HepG2 (cell line): Measurements from ENCODE around the gene CAPG. TPM values are rescaled to one million over a fixed set of nuclear protein-coding genes. Genes with fewer than 3 reads are reported as not detected.
A peak's percentile ranks its signal among the peaks of the same experiment; 100 is the strongest.

ENCODE experiments used
- FOXP1 ChIP-seq, 2 experiments: fragments of 450-650 bp in 1 of 2; IDR thresholded peaks; 2 replicates each; pipeline ENCODE4 v1.6.1; 2017 to 2018; ENCODE audit warnings: antibody characterized with exemption in 1 of 2
- HOXA9 ChIP-seq: sonication (generic); formaldehyde crosslinking; IDR thresholded peaks from 2 replicates; pipeline ENCODE4 v1.8.1; 2022; ENCODE audit warnings: missing genetic modification reagents, mild to moderate bottlenecking, moderate library complexity, borderline replicate concordance
- MAF1 ChIP-seq: sonication (generic); formaldehyde crosslinking; IDR thresholded peaks from 2 replicates; pipeline ENCODE4 v1.5.0; 2020; ENCODE audit warnings: missing genetic modification reagents, borderline replicate concordance
- MLLT10 ChIP-seq: sonication (generic); formaldehyde crosslinking; IDR thresholded peaks from 2 replicates; pipeline ENCODE4 v1.4.0; 2020; ENCODE audit warnings: missing genetic modification reagents
- RXRB ChIP-seq: IDR thresholded peaks from 2 replicates; pipeline ENCODE4 v1.6.1; 2016; ENCODE audit warnings: borderline replicate concordance, missing genetic modification reagents, missing compliant biosample characterization
- SMARCC2 ChIP-seq: fragments of 450-650 bp; IDR thresholded peaks from 2 replicates; pipeline ENCODE4 v1.6.1; 2017; ENCODE audit warnings: antibody characterized with exemption, mild to moderate bottlenecking
- TAF15 ChIP-seq: fragments of 200-400 bp; formaldehyde crosslinking; IDR thresholded peaks from one replicate; pipeline ENCODE4 v1.6.1; 2018; ENCODE audit warnings: mild to moderate bottlenecking, low read depth, low read length; ENCODE audit not compliant: poor library complexity, severe bottlenecking
- TOPORS ChIP-seq: sonication (generic); formaldehyde crosslinking; IDR thresholded peaks from 2 replicates; pipeline ENCODE4 v1.8.0; 2023; ENCODE audit warnings: mild to moderate bottlenecking, missing genetic modification reagents
- ZFAT ChIP-seq: sonication (generic); formaldehyde crosslinking; conservative IDR thresholded peaks from 2 replicates; pipeline ENCODE4 v1.8.1; 2023; ENCODE audit warnings: missing genetic modification reagents, inconsistent platforms
- ZFP41 ChIP-seq: sonication (generic); formaldehyde crosslinking; IDR thresholded peaks from 2 replicates; pipeline ENCODE4 v1.4.0; 2020; ENCODE audit warnings: mild to moderate bottlenecking, missing genetic modification reagents, borderline replicate concordance
- ZNF12 ChIP-seq: sonication (generic); formaldehyde crosslinking; IDR thresholded peaks from 2 replicates; pipeline ENCODE4 v1.5.0; 2020; ENCODE audit warnings: missing genetic modification reagents
- ZNF230 ChIP-seq: sonication (generic); formaldehyde crosslinking; IDR thresholded peaks from 2 replicates; pipeline ENCODE4 v1.4.0; 2020; ENCODE audit warnings: mild to moderate bottlenecking, missing genetic modification reagents
- ZNF703 ChIP-seq: sonication (generic); formaldehyde crosslinking; IDR thresholded peaks from 2 replicates; pipeline ENCODE4 v1.5.1; 2020; ENCODE audit warnings: missing genetic modification reagents, mild to moderate bottlenecking, moderate library complexity, borderline replicate concordance
- ZNF776 ChIP-seq: sonication (generic); formaldehyde crosslinking; IDR thresholded peaks from 2 replicates; pipeline ENCODE4 v1.4.0; 2020; ENCODE audit warnings: mild to moderate bottlenecking, missing genetic modification reagents
- polyA plus RNA-seq, 8 experiments: library from polyadenylated mRNA; depleted of rRNA in 3 of 8; stranded (reverse) in 7 of 8; unstranded in 1 of 8; fragments of >200 nt; fragmentation: Illumina TruSeq in 4 of 8; extraction: Trizol in 4 of 8; gene quantifications; 2 replicates each; pipeline versions ENCODE4 v1.2.1 to v1.2.3, GENCODE V29; 2011 to 2016; ENCODE audit warnings: low read depth in 4 of 8, missing spikeins in 1 of 8, mixed read lengths in 1 of 8; ENCODE audit not compliant: insufficient read depth in 1 of 8
- total RNA-seq, 5 experiments: library from RNA; depleted of rRNA; stranded (reverse); fragments of >200 nt; fragmentation: Illumina TruSeq; extraction: Trizol; gene quantifications; 2 replicates each; pipeline ENCODE4 v1.2.3, GENCODE V29; 2016; ENCODE audit warnings: low read depth in 1 of 5
- TF ChIP-seq, protein P1 (sequence below): IDR thresholded peaks from 2 replicates; pipeline ENCODE4 v1.6.1; 2018; ENCODE audit warnings: missing genetic modification reagents
- TF ChIP-seq, protein P2 (sequence below): sonication (generic); formaldehyde crosslinking; conservative IDR thresholded peaks from 2 replicates; pipeline ENCODE4 v1.4.0; 2020; ENCODE audit warnings: missing genetic modification reagents
- TF ChIP-seq, protein P3 (sequence below): sonication (generic); formaldehyde crosslinking; IDR thresholded peaks from 2 replicates; pipeline ENCODE4 v1.5.0; 2020; ENCODE audit warnings: mild to moderate bottlenecking, missing genetic modification reagents
- TF ChIP-seq, protein P4 (sequence below): conservative IDR thresholded peaks from 2 replicates; pipeline ENCODE4 v1.6.1; 2018; ENCODE audit warnings: missing genetic modification reagents
- TF ChIP-seq, protein P5 (sequence below): sonication (generic); formaldehyde crosslinking; IDR thresholded peaks from 2 replicates; pipeline ENCODE4 v1.4.0; 2020; ENCODE audit warnings: missing genetic modification reagents

Gene CAPG
- total and polyA plus RNA-seq, 2 of the 13 experiments (the other 11 are each of a cell fraction or from before 2014, with no cell fraction given), result 12.7 to 18.2 TPM

DNA sequence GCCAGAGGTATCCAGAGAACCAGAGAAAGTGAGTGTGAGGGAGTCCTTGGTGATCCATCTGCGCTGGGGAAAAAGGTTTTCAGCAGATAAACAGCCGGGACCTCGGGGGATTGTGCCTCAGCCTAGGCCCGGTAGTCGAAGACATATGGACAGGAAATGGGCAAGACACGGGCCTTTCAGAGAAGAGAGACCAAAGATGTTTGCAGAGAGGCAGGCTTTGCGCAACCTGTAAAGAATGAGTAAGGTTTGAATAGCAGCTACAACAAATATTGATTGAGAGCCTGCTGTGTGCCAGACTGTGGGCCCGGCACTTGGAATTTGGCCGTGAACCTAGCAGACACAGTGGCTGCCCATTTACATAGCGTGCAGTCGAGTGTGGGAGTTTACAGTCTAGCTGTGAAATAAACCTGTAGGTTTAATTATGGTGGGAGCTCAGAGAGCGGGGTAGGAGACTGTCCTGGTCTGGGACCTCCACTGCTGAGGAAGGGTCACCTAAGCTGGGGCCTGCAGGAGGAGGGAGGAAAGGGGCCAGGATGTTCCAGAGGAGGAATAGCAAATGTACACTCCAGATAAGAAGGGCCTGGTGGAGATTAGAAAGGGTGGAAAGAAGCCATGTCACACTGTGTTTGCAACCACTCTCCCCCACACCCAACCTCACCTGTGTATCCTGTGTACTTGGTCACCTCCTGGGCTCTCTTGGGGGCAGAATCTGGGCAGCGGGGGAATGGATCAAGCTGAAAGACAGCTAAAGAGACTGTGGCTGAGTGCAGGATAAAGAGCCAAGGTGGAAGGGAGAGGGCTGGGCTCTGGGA, 11.3 kb upstream of the CAPG start (continued):
- TF ChIP-seq MLLT10 (CRISPR knock-in tag) (no peak), FOXP1 (IDR thresholded peaks at IDR 0.05) (no peak), FOXP1 (CRISPR knock-in tag; IDR thresholded peaks at IDR 0.05) (peak; percentile 96), HOXA9 (CRISPR knock-in tag) (0 out of 2 replicates have a peak, but pooled peaks have one; percentile 74), ZFAT (CRISPR knock-in tag) (no peak), ZNF12 (CRISPR knock-in tag) (peak; percentile 99), MAF1 (CRISPR knock-in tag) (0 out of 2 replicates have a peak, but pooled peaks have one; percentile 74), ZNF703 (peak; percentile 92), ZNF776 (no peak), SMARCC2 (peak; percentile 85), RXRB (CRISPR knock-in tag) (peak; percentile 97), ZNF230 (peak; percentile 29), TAF15 (no peak), ZFP41 (CRISPR knock-in tag) (no peak), TOPORS (CRISPR knock-in tag) (no peak)
- TF ChIP-seq, protein P1, sequence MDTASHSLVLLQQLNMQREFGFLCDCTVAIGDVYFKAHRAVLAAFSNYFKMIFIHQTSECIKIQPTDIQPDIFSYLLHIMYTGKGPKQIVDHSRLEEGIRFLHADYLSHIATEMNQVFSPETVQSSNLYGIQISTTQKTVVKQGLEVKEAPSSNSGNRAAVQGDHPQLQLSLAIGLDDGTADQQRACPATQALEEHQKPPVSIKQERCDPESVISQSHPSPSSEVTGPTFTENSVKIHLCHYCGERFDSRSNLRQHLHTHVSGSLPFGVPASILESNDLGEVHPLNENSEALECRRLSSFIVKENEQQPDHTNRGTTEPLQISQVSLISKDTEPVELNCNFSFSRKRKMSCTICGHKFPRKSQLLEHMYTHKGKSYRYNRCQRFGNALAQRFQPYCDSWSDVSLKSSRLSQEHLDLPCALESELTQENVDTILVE, result peak; percentile 88; the same call in 1 of the 2 replicates
- TF ChIP-seq, protein P2, sequence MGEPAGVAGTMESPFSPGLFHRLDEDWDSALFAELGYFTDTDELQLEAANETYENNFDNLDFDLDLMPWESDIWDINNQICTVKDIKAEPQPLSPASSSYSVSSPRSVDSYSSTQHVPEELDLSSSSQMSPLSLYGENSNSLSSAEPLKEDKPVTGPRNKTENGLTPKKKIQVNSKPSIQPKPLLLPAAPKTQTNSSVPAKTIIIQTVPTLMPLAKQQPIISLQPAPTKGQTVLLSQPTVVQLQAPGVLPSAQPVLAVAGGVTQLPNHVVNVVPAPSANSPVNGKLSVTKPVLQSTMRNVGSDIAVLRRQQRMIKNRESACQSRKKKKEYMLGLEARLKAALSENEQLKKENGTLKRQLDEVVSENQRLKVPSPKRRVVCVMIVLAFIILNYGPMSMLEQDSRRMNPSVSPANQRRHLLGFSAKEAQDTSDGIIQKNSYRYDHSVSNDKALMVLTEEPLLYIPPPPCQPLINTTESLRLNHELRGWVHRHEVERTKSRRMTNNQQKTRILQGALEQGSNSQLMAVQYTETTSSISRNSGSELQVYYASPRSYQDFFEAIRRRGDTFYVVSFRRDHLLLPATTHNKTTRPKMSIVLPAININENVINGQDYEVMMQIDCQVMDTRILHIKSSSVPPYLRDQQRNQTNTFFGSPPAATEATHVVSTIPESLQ, result peak; percentile 85; the same call in 1 of the 2 replicates
- TF ChIP-seq, protein P3, sequence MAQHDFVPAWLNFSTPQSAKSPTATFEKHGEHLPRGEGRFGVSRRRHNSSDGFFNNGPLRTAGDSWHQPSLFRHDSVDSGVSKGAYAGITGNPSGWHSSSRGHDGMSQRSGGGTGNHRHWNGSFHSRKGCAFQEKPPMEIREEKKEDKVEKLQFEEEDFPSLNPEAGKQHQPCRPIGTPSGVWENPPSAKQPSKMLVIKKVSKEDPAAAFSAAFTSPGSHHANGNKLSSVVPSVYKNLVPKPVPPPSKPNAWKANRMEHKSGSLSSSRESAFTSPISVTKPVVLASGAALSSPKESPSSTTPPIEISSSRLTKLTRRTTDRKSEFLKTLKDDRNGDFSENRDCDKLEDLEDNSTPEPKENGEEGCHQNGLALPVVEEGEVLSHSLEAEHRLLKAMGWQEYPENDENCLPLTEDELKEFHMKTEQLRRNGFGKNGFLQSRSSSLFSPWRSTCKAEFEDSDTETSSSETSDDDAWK (CRISPR knock-in tag), result no peak
- TF ChIP-seq, protein P4, sequence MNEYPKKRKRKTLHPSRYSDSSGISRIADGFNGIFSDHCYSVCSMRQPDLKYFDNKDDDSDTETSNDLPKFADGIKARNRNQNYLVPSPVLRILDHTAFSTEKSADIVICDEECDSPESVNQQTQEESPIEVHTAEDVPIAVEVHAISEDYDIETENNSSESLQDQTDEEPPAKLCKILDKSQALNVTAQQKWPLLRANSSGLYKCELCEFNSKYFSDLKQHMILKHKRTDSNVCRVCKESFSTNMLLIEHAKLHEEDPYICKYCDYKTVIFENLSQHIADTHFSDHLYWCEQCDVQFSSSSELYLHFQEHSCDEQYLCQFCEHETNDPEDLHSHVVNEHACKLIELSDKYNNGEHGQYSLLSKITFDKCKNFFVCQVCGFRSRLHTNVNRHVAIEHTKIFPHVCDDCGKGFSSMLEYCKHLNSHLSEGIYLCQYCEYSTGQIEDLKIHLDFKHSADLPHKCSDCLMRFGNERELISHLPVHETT (CRISPR knock-in tag), result peak; percentile 80; the same call in 1 of the 2 replicates
- TF ChIP-seq, protein P5, sequence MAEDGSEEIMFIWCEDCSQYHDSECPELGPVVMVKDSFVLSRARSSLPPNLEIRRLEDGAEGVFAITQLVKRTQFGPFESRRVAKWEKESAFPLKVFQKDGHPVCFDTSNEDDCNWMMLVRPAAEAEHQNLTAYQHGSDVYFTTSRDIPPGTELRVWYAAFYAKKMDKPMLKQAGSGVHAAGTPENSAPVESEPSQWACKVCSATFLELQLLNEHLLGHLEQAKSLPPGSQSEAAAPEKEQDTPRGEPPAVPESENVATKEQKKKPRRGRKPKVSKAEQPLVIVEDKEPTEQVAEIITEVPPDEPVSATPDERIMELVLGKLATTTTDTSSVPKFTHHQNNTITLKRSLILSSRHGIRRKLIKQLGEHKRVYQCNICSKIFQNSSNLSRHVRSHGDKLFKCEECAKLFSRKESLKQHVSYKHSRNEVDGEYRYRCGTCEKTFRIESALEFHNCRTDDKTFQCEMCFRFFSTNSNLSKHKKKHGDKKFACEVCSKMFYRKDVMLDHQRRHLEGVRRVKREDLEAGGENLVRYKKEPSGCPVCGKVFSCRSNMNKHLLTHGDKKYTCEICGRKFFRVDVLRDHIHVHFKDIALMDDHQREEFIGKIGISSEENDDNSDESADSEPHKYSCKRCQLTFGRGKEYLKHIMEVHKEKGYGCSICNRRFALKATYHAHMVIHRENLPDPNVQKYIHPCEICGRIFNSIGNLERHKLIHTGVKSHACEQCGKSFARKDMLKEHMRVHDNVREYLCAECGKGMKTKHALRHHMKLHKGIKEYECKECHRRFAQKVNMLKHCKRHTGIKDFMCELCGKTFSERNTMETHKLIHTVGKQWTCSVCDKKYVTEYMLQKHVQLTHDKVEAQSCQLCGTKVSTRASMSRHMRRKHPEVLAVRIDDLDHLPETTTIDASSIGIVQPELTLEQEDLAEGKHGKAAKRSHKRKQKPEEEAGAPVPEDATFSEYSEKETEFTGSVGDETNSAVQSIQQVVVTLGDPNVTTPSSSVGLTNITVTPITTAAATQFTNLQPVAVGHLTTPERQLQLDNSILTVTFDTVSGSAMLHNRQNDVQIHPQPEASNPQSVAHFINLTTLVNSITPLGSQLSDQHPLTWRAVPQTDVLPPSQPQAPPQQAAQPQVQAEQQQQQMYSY, result peak; percentile 57; the same call in 1 of the 2 replicates
